ENCODE measurements around the gene BAZ1B.

- TF ChIP-seq CTCF (IDR thresholded peaks at IDR 0.05; ENCODE audit: poor library complexity, severe bottlenecking) (no peak), EP300 (conservative IDR thresholded peaks at IDR 0.05; ENCODE audit: poor library complexity, severe bottlenecking) (no peak), EZH2 (IDR thresholded peaks at IDR 0.05; ENCODE audit: borderline replicate concordance, insufficient read depth, low read length, poor library complexity, severe bottlenecking) (no peak)
Measured at GRCh38 chr7:73452999-73453635, 69.0 kb downstream of the BAZ1B start.
